ENCODE measurements around the gene NATD1.

NATD1 gene

DNA sequence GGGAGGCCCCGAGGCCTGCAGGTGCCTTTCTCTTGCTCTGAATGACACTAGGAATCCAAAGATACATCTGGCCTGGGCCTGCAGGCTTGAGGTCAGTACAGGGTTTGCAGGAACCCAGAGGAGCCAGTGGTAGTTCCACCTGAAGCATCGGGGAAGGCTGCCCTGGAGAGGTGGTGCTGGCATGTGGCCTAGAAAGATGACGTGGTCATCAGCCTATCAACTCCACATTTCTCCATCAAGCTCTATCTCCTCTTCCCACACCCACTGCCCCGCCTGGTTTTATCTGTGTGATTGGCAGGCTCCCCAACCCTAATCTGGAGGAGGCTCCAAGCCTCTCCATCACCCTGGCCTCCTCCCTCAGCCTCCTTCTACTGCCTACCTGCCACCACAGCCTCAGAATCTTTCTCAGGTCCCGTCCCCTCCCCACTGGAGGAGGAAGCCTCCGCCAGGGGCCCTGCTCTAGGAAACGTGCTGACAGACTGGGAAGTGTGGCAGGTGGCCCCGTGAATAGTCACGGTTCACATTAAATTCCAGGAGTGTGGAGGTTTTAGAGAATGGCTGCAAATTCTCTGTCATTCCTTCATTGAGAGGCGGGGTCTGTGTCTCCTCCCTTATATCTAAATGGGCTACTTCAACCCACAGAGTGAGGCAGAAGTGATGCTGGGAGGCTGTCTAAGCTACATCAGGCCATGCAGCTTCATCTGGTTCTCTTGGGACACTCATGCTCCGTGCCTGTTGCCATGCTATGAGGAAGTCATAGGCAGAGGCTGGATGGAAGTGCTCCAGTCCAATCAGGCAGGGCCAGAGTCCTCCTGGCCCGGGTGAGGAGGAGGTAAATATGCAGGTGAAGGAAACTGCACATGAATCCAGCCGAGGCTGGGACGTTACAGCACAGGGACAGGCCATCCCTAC lies 19.9 kb upstream of the NATD1 start:
- no peak for DNase-seq

DNA sequence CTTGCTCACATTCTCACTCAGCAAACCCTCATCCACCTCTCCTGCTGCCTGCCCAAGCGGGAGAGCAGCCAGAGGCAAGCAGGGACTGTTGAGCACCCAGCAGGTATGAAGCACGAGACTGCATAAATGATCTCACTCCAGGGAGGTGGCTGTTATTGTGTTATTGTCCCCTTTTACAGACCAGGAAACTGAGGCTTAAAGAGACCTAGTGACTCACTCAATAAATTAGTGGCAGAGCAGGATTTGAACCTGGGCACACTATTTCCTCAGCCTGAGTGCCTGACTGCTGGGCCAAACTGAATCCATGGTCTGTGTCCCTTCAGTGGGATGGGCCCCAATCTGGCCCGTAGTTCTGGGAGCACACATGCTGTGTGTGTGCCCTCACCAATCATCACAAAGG lies 19.0 kb upstream of the NATD1 start:
- no peak for DNase-seq

DNA sequence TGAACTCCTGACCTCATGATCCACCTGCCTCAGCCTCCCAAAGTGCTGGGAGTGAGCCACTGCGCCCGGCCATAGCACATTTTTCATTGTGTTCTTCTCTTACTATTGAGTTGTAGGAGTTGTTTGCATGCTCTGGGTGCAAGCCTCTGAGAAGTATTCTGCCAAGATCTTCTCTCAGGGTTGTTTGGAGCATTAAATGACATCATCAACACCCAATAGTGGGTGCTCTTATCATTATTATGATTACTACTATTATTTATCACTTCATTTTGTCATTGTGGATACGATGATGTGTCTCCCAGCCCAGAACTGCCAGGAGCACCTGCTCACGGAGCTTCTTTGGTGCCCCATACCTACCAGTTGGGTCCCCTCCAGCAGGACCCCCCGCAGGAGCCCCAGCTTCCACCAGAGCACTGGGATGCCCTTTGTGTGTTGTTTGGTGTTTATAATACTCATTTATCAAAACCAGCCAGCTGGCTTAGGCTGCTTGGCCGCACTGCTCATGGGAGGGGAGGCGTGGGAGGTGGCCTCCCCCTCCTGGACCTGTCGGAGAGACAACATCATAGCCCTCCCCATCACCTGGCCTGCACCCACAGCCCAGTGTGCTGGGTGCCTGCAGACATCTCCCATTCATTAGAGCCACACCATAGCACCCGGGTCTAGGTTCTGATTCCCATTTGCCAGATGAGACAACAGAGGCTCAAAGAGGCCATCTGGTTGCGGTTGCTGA lies 18.4 kb upstream of the NATD1 start:
- DNase-seq: no peak

DNA sequence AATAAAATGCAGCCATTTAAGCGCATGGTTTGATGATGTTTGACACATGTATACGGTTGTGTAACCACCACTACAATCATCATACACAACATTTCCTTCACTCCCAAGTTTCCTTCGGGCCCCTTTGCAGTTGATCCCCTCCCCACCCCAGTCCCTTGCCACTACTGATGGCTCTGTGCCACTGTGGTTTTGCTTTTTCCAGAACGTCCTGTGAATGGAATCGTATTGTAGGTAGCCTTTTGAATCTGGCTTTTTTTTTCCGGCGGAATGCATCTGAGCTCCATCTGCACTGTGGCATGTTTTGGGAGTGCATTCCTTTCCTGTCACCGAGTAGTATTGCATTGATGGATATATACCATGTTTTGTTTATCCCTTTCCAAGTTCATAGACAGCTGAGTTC lies 16.2 kb upstream of the NATD1 start:
- DNase-seq: no peak

DNA sequence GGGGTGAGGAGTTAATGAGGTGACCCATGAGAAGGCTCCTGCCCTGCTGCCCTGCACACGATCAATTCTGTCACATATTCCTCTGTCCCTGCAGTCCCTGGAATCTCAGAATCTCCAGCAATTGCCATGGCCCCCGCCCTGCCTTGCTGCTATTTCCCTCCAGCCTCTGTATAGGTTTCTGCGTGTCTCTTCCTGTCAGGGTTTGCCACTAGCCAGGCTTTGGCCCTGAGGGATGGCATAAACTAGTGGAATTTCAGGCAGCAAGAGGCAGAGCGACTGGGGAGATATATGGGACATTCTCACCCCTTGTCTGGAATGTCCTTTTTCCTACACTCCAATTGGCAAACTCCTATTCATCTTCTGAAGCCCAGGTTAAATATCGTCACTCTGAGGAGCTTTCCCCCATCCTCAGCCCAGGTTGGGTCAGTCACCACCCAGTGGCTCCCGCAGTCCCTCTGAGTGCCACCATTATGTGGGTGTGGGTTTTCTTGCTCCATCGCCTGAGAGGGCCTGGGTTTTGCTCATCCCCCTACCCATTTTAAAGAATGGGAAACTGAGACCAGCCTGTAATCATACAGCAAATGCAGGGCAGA lies 15.5 kb upstream of the NATD1 start:
- DNase-seq: no peak

DNA sequence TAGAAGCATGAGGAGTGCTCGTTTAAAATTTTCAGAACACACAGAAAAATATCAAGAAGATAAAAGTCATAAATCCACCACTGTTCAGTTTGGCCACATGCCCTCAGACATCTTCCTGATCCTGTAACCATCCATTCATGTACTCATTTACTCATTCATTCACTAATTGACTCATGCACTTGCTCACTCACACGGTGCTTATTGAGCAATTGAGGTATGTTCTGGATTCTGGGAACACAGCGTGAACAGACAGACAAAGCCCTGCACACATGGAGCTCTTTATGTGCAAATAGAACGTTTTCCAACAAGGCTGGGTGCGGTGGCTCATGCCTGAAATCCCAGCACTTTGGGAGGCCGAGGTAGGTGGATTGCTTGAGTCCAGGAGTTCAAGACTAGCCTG lies 10.2 kb upstream of the NATD1 start:
- no peak for DNase-seq

DNA sequence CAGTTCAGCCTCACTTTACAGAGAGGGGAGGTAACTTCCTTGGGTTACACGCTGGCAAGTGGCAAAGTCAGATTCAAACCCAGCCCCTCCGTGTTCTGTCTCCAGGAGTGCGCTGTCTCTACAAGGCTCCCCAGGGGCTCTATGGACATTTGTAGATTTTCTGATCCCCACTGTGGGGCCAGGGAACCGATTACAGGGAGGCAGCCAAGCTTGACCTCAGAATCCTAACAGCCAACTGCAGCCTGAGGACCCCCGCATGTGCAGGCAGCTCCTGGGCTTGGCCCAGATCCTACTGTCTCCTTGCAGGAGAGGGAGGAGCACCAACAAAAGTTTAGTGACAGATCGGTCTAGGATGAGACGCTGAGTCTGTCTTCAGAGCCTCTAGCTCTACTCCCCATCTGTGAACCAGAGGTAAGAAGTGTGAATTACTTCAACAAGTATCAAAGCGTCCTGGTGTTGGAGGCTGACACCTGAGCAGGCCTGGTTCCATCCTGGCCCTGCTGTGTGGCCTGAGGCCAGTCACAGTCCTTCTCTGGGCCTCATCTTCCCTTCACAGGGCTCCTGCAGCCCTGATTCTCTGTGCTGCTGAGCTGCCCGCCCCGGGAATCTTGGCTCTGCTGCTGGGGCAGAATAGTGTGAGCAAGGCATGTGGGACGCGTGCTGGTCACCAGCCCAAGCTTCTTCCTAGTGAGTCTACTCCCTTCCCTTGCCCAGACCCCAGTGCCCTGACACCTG lies 9.2 kb upstream of the NATD1 start:
- DNase-seq: no peak

DNA sequence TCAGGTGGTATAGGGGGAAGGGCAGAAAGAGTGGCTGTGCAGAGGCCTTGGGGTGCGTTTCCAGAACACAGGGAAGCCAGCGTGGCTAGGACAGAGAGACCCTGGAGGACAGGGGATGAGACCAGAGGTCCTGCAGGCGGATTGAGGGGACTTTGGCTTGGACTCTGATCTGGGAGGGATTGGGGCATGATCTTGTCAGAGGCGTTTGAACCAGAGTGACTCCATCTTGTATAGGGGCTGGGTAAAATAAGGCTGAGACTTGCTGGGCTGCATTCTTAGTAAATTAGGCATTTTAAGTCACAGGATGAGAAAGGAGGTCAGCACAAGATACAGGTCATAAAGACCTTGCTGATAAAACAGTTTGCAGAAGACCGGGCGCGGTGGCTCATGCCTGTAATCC lies 5.4 kb upstream of the NATD1 start:
- DNase-seq: no peak

DNA sequence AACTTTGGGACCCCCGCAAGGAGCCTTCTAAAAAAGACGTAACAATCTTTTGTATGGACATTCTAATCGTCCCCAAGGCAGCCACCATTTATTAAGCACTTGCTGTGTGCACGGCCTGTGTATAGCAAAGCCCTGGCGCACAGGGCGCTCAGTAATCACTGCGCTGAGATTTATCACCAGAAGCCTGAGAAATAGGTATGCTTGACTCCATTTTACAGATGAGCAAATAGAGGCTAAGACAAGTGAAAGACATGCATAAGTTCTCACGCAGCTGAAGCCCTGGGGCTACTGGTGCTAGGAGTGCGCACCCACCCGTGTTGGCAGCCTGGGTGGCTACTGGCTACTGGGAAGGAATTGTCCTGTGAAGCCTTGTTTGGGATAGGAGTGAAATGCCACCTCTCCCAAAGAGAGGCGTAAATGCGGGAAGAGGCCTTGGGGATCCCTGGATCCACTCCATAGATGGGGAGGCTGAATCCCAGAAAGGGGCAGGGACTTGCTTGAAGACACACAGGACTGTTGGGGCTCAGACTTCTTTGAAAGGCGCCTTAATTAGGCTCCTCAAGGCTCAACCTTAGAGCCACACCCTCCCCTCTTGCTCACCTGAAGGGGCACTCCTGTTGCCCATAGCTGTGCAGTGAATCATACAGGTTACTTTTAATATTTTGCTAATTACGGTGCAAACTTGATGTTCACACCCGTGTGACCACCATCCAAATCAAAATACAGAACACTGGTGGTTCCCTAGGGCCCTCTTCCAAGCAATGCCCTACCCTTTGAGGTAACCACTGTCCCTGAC lies 634 bp upstream of the NATD1 start:
- no peak for DNase-seq

DNA sequence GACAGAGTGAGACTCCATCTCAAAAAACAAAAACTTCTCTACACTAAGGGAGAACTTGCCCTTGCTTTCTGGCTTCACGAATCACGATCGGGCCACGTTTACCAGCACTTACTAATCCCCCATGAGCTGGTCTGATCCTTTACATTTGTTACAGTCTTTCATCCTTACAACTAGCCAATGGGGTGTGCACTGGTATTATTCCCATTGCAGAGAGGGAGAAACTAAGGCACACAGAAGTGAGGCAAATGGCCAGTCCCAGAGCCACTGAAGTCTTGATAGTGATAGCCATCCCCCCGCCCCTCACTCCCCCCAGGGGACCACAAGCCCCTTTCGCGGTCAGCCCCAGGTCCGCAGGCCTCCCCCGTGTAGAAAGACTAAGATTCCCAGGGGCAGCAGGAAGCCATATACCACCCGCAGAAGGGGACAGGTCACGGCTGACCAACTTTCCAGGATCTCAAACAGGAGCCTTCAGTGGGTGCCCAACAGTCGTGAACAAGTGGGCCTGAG lies 868 bp downstream of the NATD1 start:
- no peak for DNase-seq

DNA sequence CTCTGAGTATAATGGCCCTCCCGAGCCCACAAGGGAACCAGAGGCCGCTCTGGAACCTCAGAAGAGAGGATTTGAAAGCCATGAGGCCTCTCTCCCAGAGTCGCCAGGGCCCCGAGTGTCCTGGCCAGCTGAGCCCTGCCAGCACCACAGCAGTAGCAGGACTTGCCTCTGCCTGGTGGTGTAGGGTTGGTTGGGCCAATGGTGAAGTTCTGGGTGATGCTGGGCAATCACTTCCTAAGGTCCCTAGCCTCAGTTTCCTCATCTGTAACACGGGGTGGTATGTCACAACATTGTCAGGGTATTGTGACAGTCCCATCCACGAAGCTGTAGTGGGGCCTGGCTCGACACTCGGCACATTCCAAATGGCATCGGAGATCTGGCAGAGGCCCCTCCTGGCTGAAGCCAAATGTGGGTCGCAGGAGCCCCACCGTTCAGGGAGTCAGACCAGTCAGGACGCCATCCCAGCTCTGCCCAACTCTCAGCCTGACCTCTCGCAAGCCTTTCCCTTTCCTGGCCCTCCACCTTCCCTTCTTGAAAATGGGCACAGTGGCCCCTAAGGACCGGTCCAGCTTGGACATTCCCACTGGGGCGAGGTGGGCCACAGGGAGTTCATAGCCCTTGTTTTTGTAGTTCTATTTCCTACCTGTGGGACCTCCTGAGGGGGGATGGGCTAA lies 1.7 kb downstream of the NATD1 start:
- DNase-seq: no peak

DNA sequence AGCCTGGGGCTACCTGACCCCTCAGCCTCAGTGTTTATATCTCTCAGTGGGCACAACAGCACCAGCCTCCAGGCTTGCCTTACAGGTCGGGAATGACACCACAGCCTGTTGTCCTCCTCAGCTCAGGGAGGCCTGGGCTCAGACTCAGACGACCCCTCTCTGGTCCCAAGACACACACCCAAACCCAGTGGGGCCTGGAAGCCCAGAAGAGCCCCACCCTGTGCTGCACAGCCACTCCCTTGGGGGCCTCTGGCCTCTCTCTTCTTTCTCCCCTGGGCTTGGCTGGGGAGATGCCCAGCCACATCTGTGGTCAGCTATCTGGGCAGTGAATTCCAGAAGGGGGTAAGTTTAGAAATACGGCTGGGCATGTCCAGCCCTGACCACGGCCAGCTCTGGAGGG lies 2.4 kb downstream of the NATD1 start:
- DNase-seq: no peak

DNA sequence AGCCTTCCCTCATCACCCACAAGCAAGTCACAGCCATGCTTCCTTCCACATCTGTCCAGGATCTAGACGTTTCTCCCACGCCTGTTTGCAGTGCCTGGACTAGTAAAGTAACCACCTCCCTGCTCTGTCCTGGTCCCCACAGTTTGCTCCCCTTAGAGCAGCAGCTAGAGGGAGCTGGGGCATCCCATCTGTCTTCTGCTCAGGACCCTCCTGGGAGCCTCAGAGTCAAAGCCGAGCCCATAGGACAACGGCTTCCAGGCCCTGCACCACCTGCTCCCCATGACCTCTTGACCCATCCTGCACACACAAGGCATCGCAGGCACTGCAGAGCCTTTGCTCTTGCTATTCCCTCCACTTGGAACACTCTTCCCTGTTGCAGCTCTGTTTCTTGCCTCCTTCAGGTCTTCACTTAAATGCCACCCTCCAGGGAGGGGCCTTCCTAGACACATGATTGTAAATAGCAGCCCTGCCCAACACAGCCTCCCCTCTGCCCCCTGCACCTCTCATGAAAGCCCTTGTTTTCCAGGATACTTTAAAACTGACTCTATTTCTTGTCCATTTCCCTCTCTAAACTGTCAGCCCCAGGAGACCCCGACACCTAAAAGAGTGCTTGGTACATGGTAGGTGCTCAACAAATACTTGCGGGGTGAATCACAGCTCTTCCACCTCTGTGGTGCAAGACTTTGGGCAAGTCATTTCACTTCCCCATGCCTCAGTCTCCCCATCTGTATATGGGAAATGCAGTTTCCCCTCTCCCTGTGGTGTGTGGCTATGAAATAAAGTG lies 3.1 kb downstream of the NATD1 start:
- DNase-seq: no peak

DNA sequence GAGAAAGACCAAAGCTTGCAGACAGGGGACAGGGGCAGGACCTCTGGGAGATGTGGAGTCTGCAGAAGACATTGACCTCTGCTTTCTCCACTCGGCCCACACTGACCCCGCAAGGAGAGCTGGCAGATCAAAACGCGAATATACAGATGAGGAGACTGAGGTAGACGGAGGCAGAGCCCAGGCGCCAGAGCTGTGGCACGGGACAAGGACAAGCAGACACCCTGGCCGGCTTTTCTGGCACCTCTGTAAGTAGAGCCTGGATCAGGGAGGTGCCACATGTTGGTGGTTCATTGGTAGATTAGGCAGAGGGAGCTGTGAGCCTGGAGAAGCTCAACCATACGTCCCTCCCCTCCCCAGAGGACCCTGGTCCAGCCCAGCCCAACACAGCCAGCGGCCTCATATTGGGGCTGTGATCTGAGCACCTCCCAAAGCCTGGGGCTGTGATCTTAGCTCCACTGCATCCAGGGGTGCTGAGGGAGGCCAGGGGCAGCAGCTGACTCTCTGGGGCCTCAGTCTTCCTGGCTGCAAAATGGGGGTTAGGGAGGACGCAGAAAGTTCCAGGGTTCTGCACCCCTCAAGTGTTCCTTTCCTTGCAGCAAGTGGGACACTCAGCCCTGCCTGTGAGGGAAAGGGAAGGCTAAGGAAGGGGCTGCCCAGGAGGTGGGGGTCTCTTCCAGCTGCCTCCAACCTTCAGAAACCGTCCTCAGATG lies 4.0 kb downstream of the NATD1 start:
- DNase-seq: no peak

DNA sequence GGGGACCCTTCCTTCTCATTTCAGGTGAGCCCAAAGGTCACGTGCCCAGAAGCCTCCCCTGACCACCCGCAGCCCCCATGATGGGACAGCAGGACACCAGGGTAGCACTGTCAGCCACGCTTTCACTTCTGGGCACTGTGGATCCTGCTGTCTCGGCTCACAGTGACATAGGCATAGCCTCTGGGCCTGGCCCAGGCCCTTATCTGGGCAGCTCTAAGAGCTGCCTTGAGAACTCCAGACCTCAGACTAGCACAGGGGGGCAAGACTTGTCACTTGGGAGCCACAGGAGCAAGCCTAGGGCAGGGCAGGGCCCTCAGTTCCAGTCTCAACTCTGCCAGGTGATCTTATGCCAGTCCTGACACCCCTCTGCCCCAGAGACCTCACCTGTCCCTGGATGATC lies 4.7 kb downstream of the NATD1 start:
- DNase-seq: no peak

DNA sequence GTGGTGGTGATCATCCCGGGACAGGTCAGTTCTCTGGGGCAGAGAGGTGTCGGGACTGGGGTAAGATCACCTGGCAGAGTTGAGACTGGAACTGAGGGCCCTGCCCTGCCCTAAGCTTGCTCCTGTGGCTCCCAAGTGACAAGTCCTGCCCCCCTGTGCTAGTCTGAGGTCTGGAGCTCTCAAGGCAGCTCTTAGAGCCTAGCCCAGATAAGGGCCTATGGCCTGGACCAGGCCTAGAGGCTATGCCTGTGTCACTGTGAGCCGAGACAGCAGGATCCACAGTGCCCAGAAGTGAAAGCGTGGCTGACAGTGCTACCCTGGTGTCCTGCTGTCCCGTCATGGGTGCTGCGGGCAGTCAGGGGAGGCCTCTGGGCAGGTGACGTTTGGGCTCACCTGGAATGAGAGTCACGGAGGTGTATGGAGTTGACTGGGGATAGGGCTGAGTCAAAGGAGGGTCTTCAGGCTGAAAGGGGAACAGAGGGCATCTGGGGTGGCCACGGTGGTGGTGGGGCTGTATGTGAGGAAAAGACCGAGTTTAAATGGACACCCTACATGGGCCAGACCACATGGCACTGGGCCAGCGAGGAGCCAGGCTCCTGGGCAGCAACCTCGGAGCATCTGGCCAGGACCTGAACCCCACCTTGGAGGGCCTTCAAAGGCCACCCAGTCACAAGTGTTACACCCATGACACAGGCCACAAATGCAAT lies 5.5 kb downstream of the NATD1 start:
- no peak for DNase-seq

DNA sequence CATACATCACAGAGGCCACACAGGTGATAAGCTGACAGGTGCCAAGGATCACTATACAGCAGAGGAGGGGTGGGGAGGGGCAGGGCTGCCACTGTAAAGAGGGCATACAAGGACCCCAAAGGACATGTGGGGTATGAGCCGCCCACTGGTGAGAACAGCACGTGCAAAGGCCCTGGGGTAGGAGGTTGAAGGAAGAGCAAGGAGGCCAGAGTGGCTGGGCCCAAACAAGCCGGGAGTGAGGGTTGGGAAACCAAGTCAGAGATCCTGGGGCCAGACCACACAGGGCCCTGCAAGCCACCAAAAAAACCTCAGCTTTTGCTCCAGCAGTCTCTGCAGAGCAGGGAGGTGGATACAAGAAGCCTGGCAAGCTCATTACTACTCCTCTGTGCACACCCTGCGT lies 6.5 kb downstream of the NATD1 start:
- no peak for DNase-seq

DNA sequence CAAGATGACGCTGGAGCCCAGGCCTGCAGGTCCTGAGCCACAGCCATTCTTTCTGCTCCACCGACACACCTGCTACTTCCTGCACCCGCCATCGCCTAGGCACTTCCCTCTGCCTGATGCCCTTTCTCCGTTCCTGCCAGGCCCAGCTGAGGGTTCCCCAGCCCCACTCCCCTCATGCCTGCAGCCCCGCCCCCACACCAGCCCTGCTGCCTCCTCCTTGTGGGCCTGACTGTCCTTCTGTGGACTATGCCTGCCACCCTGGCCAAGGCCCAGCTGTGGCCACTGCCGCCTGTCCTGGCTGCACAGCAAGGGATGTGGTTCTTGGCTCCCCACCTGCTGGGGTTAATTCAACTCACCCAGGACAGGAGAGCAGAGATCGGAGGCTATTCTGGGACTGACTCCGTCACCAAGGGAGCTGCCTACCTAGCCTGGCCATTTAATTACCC lies 7.5 kb downstream of the NATD1 start:
- no peak for DNase-seq
